NCI-H1694 treated with DMSO at 0.1 percent for 48 hours (cell line): ENCODE results near the gene UPK2.
A peak's percentile ranks its signal among the peaks of the same experiment; 100 is the strongest.

Experiments
- DNase-seq: peaks from one replicate; lab custom pipeline; 2025; lab: John Stamatoyannopoulos, UW

The UPK2 gene

DNA sequence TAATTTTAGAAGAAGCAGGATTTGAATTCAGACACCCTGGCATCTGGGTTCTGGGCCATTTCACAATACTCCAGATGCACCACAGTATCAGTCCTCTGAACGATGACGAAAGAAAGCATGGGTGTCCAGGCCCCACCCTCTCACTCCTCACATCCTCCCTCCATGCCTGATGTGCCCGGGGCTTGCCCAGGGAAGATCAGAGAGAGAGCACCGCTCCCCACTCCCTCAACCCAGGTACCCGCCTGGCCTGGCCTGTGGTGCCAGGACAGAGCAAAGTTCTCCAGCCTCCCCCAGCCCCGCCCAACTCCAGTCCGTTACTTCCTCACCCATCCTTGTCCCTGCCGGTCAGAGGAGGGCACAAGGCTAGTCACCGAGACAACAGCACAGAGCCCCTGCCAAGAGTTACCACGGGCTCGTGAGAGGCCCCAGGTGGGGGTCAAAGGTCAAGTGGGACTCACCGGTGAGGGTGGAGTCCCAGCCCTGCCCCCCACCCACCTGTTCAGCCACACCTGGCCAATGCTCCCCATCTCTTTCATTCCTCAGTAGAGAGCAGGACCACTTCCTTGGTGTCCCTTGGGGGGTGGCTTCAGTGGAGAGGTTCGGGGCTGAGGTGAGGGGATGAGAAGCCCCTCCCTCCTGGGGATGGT is 38.5 kb upstream of the UPK2 start:
- no peak for DNase-seq

DNA sequence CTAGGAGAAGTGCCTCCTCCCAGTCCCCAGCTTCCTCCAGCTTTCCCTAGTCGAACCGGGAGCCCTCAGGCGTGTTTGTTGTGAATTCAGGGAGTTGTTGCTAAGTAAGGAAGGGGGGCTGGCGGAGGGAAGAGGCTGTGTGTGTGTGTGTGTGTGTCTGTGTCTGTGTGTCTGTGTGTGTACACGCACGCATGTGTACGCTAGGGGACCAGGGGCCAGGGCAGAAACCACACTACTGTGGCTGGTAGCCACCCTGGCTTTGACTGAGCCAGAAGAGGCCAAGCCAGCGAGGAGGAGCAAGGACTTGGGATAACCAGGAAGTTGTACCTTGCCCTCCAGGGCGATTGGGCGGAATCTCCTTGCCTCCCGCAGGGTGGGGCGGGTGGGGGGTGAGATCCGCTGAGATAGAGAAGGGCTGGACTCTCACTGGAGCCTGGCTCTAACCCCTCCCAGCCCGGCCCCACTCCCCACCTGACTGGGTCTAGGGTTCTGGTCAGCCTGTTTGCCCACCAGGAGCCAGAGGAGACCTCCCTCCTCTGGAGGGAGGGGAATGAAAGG is 37.9 kb upstream of the UPK2 start:
- no peak for DNase-seq

DNA sequence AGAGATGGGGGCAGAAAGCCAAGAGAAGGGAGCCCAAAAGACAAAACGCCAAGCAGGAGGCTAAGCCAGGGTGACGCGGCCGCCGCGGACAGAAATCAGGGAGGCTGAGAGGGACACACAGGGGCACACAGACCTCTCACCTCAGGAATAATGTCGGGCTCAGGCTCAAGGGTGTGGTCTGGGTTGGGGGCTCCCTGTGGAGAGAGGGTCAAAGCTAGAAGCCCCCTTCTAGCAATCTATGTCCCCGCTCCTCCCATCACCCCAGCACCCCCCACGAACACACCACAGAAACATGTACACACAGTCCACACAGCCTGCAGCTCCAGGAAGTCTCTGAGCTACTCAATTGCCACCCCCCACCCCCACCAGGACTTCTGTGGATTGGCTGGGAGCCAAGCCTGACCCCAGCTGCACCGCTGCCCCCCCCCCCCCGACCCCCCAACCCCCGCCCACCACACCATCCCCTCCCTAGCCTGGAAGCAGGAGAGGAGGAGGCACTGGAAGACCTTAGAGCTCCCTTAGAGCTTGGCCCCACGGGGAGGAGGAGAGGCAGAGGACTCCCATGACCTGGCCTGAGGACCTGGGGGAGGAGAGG is 37.3 kb upstream of the UPK2 start:
- DNase-seq = no peak

DNA sequence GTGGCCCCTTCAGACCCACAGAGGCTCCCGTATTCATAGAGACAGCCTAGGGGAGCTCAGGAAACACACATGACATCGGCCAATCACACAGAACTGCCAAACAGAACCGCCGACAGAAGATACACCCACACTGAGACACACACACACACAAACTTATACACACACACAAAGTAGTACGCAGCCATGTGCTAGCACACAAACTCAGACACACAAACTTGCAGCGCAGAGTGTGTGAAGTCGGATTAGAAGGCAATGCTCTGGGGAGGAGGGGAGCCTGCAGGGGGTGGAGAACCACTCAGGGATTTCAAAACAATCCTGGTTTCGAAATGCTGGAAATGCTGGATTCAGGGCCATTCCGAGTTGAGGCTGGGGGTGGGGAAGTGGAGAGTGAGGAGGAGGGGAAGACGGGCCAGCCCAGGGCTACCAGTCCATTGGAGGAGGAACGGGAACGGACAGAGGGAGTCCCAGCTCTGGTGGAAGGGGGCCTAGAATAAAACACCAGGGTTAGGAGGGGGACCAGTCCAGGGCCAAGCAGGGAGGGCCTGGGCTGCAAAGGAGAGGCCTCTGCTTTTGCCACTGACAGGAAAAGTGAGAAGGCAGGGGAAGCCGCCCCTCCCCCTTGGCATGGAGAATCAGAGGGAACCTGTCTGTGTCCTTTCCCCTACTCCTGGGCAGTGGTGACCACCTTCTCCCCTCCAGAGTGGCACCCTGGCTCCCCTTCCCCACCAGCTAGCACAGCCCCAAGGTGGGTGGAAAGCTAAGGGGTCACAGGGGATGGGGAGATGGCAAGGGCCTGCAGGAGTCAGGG is 34.8 kb upstream of the UPK2 start:
- DNase-seq = no peak

DNA sequence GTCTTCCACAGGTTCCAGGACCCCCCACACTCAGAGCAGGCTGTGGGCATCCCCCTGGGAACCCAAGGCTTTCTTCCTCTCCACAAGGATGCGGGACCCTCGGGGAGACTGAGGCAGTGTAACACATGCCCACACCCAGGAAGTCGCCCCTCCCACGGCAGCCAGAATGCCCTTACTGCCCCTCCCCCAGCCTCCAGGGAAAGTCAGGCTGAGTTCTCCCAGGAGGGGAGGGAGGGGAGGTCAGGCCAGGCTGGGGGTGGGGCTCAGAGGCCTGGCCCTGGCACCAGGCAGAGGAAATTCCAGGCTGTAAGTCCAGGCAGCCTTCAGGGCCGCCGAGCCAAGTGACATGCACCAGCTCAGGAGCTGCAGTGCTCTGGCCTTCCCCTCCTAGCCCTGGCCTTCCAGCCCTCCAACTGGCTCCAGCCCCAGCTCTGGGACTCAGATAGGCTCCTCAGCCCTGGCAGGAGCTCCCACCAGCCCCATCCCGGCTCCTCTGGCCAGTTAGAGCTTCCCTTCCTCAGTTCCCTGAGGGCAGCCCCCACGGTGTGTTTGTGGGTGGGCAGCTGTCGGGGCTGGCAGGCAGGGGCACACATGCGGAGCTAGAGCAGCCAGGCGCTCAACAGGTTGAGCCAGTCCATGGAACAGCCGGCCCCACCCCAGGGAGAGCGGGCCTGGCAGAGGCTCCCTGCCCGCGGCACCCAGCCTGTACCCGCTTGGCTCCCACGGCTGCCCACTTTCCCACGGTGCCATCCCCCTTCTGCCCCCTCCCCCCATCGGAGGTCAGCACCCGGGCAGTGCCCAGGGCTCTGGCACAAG is 34.0 kb upstream of the UPK2 start:
- no peak for DNase-seq

DNA sequence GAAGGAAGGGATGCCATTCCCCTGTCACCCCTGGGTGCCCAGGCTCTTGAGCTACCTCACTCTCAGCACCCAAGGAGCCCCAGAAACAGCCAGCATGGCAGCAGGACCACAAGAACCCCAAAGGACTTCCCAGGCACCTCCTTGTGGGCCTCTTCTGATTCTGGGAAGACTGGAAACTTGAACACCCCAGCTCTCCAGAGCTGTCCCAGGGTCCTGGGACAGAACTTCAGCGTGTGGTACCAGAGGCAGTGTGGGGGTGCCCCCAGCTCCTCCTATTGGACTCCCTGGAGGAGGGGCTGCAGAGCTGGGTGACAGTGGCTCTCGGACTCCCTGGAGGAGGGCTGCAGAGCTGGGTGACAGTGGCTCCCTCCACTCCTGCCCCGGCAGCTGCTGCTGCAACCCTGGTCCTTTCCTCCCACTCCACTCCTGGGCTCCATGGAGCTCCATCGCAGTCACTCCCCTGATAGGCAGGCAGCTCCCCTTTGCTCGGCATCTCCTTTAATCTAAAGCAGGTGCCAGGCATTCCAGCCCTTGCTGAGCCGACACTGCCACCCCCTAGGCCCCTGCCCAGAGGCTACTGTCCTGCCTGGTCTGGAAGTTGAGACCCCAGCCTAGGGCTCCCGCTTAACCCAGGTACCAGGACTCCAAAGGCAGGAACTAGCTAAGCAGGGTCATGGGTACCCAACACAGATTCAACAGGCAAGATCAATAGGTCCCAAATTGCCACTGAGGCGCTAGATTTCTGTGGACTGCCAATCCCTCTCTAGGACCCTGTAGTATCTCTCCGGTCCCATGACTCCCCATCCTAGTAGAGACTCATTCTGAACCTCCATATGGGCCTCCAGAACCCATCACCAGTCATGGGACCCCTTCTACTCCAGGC is 33.1 kb upstream of the UPK2 start:
- DNase-seq = no peak

DNA sequence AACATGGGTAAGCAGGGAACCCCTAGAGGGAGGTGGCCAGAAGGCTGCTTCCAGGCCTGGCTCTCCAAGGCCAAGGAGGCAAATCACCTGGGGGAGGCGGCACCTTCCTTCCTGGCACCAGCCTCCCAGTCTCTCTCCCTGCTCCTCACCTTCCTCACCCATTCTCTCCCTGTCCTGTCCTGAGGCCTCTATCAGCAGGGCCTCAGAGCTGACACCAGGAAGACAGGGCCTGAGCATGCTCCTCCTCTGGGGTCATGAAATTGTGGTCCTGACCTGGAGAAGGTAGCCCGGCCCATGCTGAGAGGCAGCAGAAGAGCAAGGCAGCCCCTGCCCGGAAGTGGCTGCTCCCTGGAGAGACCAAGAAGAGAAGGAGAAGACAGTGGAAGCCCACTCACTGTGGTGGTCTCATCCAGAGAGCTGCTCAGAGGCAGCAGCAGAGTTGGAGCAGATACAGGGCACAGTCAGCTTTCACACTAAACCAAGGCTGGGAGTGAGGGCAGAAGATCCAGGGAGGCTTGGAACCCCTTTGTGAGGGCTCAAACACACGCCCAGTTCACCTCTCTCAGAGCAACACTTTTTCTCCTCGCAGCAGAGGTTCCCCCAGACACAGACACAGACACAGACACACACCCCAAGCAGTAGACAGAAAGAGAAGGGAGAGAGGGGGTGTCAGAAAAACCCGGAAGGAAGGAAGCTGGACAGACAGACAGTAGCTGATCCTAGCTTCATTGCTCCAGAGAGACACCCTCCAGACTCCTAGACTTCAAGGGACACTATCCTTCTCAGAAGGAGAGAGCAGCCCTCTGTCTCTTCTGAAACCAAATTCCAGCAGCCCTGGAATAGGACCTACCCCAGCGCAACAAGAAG is 32.1 kb upstream of the UPK2 start:
- DNase-seq = no peak

DNA sequence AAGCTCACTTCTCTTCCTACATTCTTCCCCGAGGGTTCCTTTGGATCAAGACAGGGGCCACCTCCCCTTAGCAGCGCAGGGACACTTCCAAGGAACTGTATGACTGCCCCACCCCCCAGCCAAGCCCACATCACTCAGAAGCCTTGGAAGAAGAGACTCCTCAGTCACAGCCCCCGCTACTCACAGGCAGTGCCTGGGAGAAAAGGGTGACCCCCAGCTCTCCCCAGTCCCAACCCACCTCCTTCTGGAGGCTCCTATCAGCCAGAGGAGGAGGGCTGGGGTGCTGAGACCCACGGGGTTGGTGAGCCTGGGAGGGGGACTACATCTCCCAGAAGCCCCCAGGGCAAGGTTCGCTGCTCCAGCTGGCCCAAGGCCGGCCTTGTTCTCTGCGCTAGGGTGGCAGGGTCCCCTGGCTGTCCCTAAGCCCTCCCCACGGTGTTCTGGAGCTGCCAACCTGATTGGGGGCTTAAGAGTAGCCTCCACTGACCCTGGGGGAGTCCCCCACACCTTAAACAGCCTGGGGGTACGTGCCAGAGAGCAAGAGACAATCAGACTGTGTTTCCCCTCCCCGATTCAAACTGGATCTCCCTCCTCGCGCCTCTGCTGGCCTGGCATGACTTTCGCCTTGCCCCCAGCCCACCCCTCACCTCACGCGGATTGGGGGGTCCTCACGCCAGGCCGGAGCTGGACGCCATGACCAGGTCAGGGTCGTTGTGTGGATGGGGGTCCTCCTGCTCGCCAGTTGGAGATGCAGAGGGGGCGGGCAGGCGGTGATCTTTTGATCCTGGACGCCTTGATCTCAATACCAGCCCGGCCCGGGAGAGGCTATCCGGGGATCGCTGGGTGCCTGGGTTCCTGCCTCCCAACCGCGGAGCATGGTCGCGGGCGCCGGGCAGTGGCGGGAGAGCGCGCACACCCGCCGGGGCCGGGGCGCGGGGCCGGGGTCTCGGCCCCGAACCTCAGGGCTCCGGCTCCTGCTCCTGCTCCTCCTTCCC is 31.2 kb upstream of the UPK2 start:
- no peak for DNase-seq

DNA sequence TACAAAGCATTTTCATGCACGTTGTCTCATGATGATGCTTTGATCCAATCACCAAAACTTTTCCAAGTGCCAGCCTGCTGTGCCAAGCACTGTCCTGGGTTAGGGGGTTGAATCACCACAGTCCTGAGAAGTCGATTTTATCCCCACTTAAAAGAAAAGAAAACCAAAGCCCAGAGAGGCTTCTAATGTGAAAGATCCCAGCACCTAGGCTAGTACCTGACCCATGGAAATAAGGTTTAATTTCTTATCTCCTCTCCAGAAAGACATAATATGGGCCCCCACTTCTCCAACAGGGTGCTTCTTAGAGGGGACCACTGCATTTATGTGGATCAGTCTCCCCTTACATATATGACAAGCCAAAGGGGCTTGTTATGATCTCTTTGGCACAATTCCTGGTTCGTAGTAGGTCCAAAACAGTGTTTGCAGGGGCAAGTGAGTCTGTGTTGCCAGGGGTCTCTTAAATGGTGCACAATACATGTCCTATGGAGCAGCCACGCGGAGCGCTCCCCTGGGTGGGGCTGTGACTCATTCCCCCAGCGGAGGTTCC is 28.5 kb upstream of the UPK2 start:
- no peak for DNase-seq

DNA sequence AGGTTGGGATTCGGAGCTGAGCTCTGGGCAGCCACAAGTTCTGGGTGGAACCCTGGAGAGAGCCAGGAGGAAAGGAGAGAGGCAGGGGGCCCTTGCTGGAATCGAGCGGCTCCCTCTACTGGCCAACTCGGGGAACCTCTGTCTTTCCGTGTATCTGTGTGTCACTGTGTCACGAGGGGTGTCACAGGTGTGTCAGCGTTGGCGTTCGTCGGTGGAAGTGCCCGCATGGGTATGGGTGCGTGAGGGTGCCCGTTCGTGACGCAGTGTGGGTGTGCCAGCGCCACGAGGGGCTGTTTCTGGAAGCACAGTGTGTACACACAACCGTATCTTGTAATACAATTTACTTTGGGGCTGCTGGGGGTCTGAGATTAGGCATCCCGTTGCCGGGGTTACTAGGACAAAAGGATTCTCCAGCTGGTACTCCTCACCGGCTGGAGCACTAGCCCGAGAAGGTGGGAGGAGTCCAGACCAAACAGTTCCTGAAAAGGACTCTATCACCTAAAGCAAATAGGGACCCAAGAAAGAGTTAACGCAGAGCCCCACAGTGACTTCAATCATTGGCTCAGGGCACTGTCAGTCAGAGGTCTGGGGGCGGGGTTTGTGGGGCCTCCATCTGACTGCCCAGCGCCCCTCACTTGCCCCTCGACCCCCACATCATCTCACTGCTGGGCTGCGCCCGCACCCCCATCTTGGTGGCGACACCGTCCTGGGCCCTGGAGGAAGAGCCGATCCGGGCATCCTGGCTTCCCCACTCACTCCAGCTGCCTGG is 27.8 kb upstream of the UPK2 start:
- DNase-seq = peak; percentile 32

DNA sequence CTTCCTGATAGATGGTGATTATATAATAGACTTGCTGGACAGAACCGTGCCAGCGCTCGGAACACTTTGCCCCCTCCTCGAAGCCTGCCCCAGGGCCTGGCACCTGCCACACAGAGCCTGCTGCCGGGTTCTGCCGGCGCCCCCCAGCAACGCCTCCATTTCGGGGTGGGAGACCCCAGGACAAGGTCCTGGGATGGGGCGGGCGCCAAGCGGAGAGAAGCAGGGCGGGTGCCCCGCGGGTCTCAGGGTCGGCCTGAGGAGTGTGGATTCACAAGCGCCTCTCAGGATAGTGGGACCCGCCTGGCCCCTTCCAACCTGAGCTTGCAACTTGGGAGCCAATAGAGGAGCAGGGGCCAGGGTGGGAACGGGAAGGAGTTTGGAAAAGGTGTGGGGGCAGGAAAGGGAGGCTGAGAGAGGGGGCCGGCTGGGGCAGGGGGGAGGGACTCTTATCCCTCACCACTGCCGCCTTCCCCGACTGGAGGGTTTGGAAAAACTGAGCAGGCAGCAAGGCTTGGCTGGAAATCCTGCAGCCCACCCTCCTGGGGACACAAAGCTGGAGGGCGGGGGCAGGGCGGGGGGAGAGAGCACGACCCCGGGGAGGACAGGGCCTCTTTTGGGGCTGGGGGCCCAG is 27.1 kb upstream of the UPK2 start:
- no peak for DNase-seq

DNA sequence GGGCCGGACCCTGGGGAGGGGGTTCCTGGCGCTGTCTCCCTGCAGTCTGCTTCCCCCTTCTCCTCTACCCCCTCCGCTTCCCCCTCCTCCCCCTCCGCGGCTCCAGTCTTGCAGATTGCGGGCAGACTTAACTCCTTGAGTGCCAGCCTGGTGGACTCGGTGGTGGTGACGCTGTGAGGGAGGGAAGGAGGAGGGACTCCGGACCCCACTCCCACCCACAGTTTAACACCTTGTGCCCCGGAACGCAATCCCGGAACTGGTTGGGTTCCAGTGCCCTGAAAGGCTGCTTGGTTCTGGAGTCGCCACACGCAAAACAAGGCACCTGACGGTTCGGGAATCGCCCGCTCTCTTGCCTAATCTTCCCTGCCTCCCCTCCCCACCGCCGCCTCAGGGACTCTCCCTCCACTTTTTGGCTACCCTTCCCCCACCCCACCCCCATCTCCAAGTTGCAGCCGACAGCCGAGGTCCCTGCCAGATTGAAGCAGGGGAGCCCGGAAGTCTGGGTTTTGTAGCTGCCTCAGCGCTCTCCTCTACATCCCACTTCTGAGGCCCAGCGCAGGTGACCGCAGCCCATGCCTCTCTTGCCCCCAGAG is 26.5 kb upstream of the UPK2 start:
- peak; percentile 28 for DNase-seq

DNA sequence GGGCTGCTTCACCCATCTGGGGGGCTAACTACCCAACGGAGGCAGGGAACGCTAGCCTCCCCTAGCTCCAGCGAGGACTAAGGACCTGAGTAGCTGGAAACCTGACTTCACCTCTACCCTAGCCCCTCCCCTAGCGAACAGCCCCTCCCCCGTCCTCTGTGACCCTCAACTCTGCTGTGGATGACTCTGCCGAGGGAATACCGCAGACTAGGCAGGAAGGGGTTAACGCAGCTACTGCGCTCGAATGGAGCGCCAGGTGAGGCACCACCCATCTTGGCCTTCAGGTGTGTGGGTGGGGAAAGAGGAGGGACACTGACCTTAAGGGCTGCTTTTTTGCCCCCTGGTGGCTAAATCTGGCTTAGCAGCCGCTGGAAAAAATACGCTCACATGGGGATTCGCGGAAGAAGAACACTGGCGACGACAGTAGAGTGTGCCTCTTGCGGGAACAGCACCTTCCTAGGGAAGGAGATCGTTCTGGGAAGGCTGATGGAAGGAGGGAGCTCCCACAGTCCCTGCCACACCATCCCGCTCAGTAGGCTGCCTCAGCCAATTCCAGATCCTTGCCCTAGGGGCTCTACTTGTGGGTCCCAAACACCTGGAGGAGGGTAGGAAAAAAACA is 25.9 kb upstream of the UPK2 start:
- DNase-seq = peak; percentile 30

DNA sequence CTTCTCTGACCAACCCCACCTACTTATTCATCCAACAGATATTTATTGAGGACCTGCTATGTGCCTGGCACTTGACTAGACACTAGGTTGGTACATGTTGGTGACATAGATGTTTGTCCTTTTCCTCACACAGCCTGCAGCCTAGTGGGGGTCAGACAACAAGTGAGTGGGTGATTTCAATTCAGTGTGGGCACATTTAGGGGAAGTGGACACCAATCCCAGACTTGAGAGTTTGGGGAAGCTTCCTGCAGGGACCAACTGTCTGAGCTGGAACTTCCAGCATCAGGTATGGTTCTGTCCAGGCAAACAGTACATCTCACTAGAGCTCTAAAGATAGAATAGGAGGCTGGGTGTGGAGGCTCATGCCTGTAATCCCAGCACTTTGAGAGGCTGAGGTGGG is 24.5 kb upstream of the UPK2 start:
- DNase-seq = no peak

DNA sequence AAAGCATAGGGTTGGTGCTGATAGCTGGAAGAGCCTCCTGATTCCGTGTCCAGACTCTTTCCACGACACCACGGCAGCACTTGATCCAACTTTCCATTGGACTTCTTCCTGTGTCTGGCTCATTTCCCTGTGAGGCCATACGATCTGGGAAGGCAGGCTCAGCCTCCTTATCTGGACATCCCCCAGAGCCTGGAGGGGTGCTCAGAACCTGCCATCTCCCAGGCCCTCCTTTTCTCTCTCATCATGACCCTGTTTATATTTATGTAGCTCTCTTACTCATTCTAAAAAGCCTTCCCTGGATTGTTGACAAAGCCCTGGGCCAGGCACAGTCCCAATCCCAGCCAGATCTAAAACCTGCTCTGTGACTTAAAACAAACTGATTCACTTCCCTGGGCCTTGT is 22.6 kb upstream of the UPK2 start:
- DNase-seq = no peak

DNA sequence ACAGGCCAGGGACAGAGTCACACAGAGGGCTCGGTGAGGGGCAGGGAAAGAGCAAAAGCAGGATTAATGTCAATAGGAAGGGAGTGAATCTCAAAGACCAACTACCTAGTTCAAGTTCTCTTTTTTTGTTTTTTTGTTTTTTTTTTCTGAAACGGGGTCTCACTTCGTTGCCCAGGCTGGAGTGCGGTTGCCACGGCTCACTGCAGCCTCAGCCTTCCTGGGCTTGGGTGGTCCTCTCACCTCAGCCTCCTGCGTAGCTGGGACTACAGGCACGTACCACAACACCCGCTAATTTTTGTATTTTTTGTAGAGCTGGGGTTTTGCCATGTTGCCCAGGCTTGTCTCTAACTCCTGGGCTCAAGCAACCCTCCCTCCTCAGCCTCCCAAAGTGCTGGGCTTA is 20.7 kb upstream of the UPK2 start:
- DNase-seq = no peak
